Kidney (tissue), 14 donors: ENCODE results near the gene CACNA2D1. TPM values are rescaled to one million over a fixed set of nuclear protein-coding genes. Genes with fewer than 3 reads are reported as not detected.

Experiments used
- DNase-seq, 5 donors: peaks; one replicate each; pipeline ENCODE4 v3.0.0-alpha.2; 2013 to 2020
- FAIRE-seq: peaks from 2 replicates; lab custom pipeline; 2012; peaks lifted over from hg19 to GRCh38; lab: Jason Lieb, UNC
- H3K27ac ChIP-seq, 2 donors: one replicate each; pipeline ENCODE4 v1.7.0; 2013; ENCODE audit warnings: low read depth in 2 of 2, low read length in 2 of 2, inconsistent platforms in 1 of 2
- H3K27me3 ChIP-seq: one replicate; pipeline ENCODE4 v1.7.1; 2013; ENCODE audit warnings: low read length, inconsistent platforms; ENCODE audit not compliant: control insufficient read depth, insufficient read depth
- H3K36me3 ChIP-seq, 3 donors: one replicate each; pipeline versions ENCODE4 v1.7.0 to v1.7.1; 2013; ENCODE audit warnings: low read length in 3 of 3, control low read depth in 1 of 3, inconsistent platforms in 1 of 3; ENCODE audit not compliant: insufficient read depth in 3 of 3, control insufficient read depth in 2 of 3
- H3K4me1 ChIP-seq, 3 donors: one replicate each; pipeline versions ENCODE4 v1.7.0 to v1.7.1; 2013; ENCODE audit warnings: low read length in 3 of 3, inconsistent platforms in 1 of 3, low read depth in 1 of 3; ENCODE audit not compliant: control insufficient read depth in 2 of 3, insufficient read depth in 2 of 3
- H3K4me3 ChIP-seq, 3 donors: one replicate each; pipeline versions ENCODE4 v1.7.0 to v1.8.1; 2013; ENCODE audit warnings: low read length in 3 of 3, control low read depth in 1 of 3, inconsistent platforms in 1 of 3
- H3K9ac ChIP-seq, 3 donors: one replicate each; pipeline versions ENCODE4 v1.7.0 to v1.7.1; 2013; ENCODE audit warnings: low read length in 3 of 3, control low read depth in 1 of 3, inconsistent platforms in 1 of 3
- H3K9me3 ChIP-seq, 3 donors: one replicate each; pipeline versions ENCODE4 v1.7.0 to v1.7.1; 2013; ENCODE audit warnings: low read length in 3 of 3, control low read depth in 1 of 3, inconsistent platforms in 1 of 3; ENCODE audit not compliant: control insufficient read depth in 2 of 3, insufficient read depth in 1 of 3
- CTCF ChIP-seq: IDR thresholded peaks from 3 replicates; pipeline ENCODE4 v1.5.1; 2012; ENCODE audit warnings: mild to moderate bottlenecking, moderate library complexity, borderline replicate concordance; ENCODE audit not compliant: insufficient read depth; ENCODE audit errors: extremely low read depth
- intact Hi-C: fragments of 100-400 bp; cut with DNase I; formaldehyde crosslinking; loops from one replicate; pipeline ENCODE4 v1.11.1; 2022
- polyA plus RNA-seq: library from polyadenylated mRNA; stranded (reverse); fragments of 350-450 nt; fragmentation: Illumina TruSeq; extraction: RNeasy Lipid Tissue Mini Kit (QIAGEN cat#74804); gene quantifications from one replicate; pipeline ENCODE4 v1.2.3, GENCODE V29; 2014; ENCODE audit warnings: low read depth, low replicate concordance; ENCODE audit not compliant: insufficient read depth
- total RNA-seq: library from RNA; stranded (reverse); fragmentation: NEBNext Ultra II Directional; extraction: Animal tissue kit (Norgen Biotek cat#: 25700); gene quantifications from one replicate; pipeline ENCODE4 v1.2.1, GENCODE V29; 2021
- donor health status: control.
- donor health status: control.
- donor health status: control.
- donor health status: control.
- donor health status: control.
- donor health status: DM: yes; HTN: yes; CAD: no.
- donor health status: Normal renal cell carcinoma (clear cell type).

Gene CACNA2D1
- total and polyA plus RNA-seq, 2 donors from 2014 or later = 3.5 to 18.3 TPM

DNA sequence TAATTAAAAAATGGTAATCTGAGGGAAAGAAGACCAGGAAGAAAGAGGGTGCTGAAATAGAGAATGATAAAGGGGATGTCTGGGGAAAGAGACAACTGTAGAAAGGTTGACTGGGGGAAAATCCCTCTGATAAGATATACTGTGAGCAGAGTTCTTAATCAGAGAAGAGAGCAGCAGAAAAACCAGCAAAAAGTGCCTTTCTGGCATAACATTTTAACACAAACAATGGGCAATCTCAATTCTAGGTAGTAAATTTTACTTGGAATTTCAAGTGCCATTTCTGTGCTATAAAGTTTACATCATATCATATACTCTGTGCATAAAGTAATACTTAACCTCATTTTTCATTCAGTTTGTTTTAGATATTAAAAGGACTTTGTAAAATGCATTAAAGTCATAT is 421.9 kb downstream of the CACNA2D1 start:
- TF ChIP-seq CTCF = no peak
- DNase-seq = no peak
- Histone ChIP-seq H3K36me3 (no peaks in the 10 kb centered on the region), H3K9ac (no peak overlapping the region), H3K4me3 (no peak overlapping the region), H3K4me1 (no peaks in the 10 kb centered on the region), H3K27ac (no peak overlapping the region), H3K9me3 (no peaks in the 10 kb centered on the region), H3K27me3 (no peaks in the 10 kb centered on the region)
- no peak for FAIRE-seq
- intact Hi-C loops = no loop called here

DNA sequence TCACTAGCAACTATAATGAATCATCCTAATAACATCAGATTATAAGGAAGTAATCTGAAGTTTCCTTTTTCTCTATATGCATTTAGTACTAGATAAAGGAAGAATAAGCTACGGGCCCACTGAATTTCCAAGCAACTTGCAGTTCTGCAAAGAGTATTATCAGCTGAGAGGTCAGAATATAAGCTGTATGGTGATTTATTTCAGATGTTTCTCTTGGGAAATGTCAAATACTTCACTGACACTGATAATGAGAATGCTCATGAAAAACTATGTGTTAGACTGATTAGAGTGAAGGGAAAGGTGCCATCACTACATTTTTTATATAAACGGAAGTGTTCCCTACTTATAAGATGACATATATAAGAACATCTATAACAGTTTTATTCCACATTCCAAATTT is 422.5 kb downstream of the CACNA2D1 start:
- Histone ChIP-seq H3K4me1 (no peaks in the 10 kb centered on the region), H3K9ac (no peak overlapping the region), H3K4me3 (no peak overlapping the region), H3K27me3 (no peaks in the 10 kb centered on the region), H3K9me3 (no peaks in the 10 kb centered on the region), H3K36me3 (no peaks in the 10 kb centered on the region), H3K27ac (no peak overlapping the region)
- DNase-seq (no peak), FAIRE-seq (no peak)
- no peak for TF ChIP-seq CTCF
- intact Hi-C loops = no loop called here

DNA sequence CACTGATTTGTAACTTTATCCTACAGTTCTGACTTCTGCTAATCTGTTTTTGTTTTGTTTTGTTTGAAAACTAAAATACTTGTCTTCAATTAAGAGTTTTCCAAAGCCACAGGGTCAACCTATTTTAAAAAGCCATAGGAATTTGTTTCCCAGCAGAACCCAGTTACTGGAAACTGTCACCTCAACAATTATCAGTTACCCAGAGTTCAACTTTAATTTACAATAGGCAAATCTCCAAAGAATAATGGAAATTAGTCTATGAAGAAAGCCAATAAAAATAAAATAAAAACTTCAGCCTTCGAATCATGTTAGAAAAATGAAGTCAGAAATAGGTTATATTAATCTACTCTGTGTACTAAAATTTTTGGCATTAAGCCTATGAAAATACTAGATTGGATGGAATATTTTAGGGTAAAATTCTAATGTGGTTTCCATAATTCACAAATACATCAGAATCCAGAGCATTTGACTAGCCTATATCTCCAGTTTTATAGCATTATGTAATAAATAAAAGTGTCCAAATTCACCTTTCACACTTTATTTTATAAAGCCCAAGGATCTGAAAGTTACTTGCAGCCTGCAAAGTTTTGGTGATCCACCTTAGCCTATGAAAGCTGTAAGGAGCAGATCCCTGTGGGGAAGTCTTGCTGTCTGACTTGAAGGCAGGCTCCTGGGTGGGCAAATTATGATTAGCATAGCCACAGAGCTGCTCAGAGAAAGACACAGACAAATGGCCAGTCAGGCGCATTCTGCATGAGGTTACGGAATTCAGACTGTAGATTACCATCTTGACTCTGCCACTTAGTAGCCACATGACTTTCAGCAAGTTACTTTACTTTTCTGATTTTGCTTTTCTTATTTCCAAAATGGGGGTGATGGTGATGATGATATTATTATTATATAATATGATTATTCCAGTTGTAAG is 423.8 kb downstream of the CACNA2D1 start:
- TF ChIP-seq CTCF = no peak
- intact Hi-C loops = no loop called here
- H3K9ac ChIP-seq = no peak overlapping the region
- H3K9me3 ChIP-seq = no peaks in the 10 kb centered on the region
- FAIRE-seq (peak; percentile 33), DNase-seq (peak in 2 of 5 donors; percentile 24 to 26)
- H3K4me1 ChIP-seq = no peaks in the 10 kb centered on the region
- no peak overlapping the region for H3K27ac ChIP-seq
- no peak overlapping the region for H3K4me3 ChIP-seq
- no peaks in the 10 kb centered on the region for H3K36me3 ChIP-seq
- H3K27me3 ChIP-seq = no peaks in the 10 kb centered on the region
